Measurements from ENCODE around the gene SMIM14. TPM values are rescaled to one million over a fixed set of nuclear protein-coding genes. Genes with fewer than 3 reads are reported as not detected.
"Not testable (repeated sequence)": the region's sequence is repeated elsewhere in the genome, so short reads cannot be mapped to it uniquely, and the experiment has no call there.

The SMIM14 gene
- polyA plus RNA-seq (2013, experiment 1 of 2; ENCODE audit: insufficient read length) = 24.0 TPM
- polyA plus RNA-seq (2013, experiment 2 of 2; ENCODE audit: insufficient read length) = 29.1 TPM

DNA sequence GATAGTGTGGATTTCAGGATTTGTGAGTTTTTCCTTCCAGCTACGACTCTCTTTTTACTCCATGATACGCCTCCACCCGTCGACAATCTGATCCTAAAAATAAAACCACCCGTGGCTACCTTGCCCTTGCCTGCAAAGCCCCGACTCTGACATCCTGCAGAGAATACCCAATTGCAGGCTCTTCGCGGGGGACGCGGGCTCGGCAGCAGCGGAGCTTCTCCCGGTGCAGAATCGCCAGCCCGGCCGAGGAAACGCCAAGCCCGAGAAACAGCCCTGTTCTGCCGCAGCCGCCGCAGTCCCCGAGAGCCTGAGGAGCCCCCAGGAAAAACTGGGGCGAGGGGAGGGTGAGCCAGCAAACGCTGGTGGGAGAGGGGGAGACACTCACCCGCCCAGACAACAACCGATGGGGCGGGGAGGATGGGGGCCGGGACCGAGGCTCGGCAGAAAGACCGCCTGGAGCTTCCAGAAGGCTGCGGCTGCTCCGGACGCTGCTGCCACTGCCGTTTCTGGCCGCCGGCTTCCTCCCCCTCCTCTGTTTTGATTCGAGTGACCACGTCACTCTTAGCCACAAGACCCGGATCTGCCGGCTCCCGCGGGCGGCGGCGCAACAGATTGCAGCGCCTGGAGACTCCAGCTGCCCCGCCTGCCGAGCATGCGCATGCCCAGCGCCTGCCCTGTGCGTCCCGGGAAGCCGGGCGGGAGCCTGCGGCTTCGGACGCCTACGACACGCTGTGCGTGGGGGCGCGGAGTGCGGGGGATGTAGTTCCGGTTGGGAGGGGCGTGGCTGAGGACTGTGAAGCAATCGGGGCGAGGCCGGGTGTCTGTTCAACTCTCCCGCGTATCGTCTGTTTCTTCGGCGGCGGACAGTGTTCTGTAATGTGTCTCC is at the start of gene SMIM14:
Gene SMIM14 (minus strand): TSS at position 512 of the 886 bp plus-strand sequence. CDS start 33,720 bp downstream, outside the sequence.
- peak; percentile 99 for DNase-seq

DNA sequence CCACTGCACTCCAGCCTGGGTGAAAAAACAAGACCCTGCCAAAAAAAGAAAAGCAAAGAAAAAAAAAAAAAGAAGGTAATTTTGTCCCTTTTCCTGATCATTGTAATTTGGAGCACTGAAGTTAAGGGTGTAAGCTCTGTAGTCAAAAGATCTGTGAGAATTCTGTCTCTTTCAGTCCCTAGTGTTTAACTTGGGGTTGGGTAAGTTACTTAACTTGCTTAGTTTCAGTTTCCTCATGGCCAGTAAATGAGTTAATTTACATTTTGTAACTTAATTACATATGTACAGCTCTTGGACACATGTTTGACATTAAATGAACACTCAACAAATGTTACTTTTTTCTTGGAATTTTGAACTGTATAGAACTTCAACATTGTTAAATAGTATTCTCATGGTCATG is 48.3 kb upstream of the SMIM14 start:
- DNase-seq = no peak

GRCh38 chr4:39685990-39686389 is 47.3 kb upstream of the SMIM14 start:
- no peak for DNase-seq

- no peak for DNase-seq
These were observed 43.5 kb upstream of the SMIM14 start for GRCh38 chr4:39682138-39682537.

GRCh38 chr4:39681003-39681402 is 42.3 kb upstream of the SMIM14 start:
- DNase-seq = not testable (repeated sequence)

GRCh38 chr4:39675681-39676080 is 37.0 kb upstream of the SMIM14 start:
- DNase-seq = not testable (repeated sequence)

DNA sequence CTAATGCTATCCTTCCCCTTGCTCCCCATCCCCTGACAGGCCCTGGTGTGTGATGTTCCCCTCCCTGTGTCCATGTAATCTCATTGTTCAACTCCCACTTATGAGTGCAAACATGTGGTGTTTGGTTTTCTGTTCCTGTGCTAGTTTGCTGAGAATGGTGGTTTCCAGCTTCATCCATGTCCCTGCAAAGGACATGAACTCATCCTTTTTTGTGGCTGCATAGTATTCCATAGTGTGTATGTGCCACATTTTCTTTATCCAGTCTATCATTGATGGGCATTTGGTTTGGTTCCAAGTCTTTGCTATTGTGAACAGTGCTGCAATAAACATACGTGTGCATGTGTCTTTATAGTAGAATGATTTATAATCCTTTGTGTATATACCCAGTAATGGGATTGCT is 31.6 kb upstream of the SMIM14 start:
- DNase-seq = not testable (repeated sequence)

DNA sequence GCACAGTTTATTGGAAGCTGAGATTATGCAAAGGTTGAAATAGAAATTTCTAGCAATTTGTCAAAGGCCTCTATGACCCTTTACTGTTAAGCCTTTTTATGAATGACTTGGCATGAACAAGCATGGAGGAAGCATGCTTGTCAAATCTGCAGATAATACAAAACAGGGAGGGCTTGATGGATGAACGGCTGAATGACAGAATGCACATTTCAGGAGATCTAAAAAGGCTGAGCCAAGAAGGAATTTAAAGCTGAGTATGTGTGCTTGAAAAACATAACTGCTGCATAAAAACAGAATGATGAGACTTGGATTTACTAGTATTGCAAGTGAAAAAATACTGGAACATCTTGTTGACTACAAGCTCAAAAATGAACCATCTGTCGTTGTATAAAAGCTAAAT is 30.2 kb upstream of the SMIM14 start:
- no peak for DNase-seq

DNA sequence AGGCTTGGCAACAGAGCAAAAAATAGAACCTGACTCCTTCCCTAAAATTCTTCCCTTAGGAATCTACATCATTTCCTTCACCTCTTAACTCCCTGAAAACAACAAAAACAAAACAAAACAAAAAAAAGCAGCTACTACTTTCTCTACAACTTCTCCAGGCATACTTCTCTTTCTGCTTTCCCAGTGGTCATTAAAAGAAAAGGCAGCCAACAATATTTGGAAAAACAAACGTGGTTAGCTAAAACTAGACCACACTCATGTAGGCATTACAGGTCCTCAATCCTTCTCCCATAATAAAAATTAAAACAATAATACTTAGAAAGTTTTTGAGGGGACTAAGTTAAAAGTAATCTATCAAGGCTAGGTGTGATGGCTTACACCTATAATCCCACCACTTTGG is 29.0 kb upstream of the SMIM14 start:
- DNase-seq = no peak

DNA sequence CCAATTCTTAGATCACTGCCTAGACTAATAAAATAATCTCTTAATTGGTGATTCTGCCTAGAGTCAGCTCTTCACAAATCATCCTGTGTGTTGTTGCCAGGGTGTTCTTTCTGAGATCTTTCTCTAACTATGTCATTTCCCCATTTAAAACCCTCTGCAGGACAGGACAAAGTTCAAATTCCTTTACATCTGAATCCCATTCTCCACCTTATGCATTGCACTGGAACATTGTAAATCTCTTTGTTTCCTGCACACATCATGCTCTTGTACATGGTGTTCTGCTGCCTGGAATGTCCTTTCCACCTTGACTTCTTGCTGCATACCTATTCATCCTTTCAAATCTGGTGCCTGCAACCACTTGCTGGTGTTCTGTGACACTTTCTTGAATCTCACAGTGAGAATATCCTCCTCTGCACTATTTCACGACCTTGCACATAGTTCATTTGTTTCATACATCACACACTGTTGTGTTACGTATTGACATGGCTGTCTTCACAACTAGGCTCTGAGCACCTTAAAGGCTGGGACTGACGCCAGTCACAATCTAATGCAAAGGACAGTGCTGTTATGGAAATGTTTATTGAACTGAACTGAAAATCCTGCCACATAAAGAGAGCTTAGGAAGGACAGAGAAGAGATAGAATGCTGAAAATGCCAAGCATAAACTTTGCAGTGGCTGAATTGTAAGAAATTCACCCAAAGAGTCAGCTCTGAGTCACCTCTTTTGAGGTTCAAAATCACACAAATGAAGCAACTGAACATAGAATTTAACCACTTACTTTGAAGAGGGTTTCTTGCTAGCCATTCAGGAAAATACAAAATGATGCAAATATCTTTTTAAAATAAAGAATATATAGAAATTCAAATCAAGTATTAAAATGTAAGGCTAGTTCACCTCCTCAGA is 26.4 kb upstream of the SMIM14 start:
- peak; percentile 43 for DNase-seq

GRCh38 chr4:39662683-39663082 is 24.0 kb upstream of the SMIM14 start:
- no peak for DNase-seq

DNA sequence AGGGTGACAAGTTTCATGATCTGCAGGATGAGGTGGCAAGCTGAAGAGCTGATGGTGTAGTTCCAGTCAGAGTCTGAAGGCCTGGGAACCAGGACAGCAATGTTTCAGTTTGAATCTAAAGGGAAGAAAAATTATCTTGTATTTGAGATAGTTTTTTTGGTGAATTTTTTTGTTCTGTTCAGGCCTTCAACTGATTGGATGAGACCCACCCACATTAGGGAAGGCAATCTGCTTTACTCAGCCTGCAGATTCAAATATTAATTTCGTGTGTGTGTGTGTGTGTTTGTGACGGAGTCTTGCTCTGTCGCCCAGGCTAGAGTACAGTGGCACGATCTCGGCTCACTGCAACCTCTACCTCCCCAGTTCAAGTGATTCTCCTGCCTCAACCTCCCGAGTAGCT is 22.1 kb upstream of the SMIM14 start:
- DNase-seq = no peak

GRCh38 chr4:39660045-39660444 is 21.4 kb upstream of the SMIM14 start:
- peak; percentile 35 for DNase-seq

DNA sequence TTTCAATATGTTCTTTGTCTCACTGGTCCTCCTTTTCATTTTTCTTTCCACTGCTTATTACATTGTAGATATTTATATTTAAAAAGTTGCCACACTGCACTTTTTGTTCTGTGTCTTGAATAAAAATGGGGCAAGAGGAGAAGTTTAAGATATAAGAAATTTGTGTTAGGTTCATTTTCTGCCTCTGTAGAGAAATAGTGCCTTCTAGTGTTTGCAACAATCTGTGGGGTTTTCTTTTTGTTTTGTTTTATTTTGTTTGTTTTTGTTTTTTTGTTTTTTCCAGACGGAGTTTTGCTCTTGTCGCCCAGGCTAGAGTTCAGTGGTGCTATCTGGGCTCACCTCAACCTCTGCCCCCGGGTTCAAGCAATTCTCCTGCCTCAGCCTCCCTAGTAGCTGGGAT is 20.1 kb upstream of the SMIM14 start:
- no peak for DNase-seq

- no peak for DNase-seq
These were observed 18.8 kb upstream of the SMIM14 start for GRCh38 chr4:39657465-39657864.

DNA sequence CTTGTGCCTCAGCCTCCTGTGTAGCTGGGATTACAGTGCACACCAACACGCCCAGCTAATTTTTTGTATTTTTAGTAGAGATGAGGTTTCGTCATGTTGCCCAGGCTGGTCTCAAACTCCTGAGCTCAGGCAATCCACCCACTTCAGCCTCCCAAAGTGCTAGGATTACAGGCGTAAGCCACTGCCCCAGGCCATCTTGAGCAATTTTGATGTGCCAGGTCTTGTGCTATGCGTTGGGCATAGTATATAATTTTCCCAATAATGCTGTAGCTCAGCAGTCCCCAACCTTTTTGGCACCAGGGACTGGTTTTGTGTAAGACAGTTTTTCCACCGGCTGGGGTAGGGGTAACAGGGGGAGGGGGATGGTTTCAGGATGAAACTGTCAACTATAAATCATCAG is 18.0 kb upstream of the SMIM14 start:
- not testable (repeated sequence) for DNase-seq

- no peak for DNase-seq
These were observed 17.2 kb upstream of the SMIM14 start for GRCh38 chr4:39655876-39656275.

DNA sequence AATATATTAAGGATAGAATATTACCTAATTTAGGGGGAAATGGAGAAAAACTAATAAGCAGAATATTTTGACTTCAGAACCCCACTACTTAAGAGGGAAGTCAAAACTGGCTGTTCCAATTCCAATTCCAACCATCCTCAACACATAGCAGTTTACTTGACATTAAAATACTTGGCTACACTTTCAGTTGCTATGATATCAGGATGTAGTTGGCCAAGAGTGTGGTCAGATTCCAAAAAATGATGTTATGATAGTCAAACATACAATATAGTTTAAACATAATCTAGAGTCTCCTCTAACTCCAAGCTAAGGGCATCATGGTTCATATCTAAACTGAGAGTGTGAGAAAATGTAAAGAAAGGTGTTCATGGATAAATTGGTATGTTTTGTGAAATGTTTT is 16.5 kb upstream of the SMIM14 start:
- no peak for DNase-seq

DNA sequence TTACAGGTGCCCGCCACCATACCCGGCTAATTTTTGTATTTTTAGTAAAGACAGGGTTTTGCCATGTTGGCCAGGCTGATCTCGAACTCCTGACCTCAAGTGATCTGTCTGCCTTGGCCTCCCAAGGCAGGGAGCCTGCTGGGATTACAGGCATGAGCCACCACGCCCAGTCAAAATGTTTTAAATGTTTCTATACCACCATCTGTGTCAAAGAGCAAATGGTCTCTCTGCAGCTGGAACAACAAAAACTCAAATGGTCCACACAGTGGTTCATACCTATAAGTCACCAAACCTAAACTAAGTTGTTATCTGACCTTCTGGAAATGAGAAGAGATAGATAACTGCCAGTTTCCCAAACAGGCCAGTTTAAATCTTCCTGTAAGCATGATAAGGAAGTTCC is 12.9 kb upstream of the SMIM14 start:
- not testable (repeated sequence) for DNase-seq

- DNase-seq = no peak
These were observed 11.1 kb upstream of the SMIM14 start for GRCh38 chr4:39649639-39650265.

GRCh38 chr4:39648827-39649558 is 10.3 kb upstream of the SMIM14 start:
- DNase-seq = no peak

- no peak for DNase-seq
These were observed 9.5 kb upstream of the SMIM14 start for GRCh38 chr4:39648213-39648612.
